ENCODE results near the gene C9orf152.

DNA sequence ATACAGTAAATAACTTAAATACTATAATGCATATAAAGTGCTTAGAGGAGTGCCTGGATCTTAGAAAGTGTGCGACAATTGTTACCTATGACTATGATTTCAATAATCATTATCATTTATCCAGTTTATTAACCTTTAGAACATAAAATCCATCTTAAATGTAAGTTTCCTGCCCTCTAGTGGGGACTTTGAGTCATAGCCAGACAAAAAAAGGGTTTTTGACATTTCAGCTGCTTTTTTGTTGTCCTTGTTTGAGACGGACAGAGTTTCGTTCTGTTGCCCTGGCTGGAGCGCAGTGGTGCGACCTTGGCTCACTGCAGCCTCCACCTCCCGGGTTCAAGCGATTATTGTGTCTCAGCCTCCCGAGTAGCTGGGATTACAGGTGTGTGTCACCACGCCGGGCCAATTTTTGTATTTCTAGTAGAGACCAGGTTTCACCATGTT is 9.7 kb upstream of the C9orf152 start:
- TF ChIP-seq, protein P1, sequence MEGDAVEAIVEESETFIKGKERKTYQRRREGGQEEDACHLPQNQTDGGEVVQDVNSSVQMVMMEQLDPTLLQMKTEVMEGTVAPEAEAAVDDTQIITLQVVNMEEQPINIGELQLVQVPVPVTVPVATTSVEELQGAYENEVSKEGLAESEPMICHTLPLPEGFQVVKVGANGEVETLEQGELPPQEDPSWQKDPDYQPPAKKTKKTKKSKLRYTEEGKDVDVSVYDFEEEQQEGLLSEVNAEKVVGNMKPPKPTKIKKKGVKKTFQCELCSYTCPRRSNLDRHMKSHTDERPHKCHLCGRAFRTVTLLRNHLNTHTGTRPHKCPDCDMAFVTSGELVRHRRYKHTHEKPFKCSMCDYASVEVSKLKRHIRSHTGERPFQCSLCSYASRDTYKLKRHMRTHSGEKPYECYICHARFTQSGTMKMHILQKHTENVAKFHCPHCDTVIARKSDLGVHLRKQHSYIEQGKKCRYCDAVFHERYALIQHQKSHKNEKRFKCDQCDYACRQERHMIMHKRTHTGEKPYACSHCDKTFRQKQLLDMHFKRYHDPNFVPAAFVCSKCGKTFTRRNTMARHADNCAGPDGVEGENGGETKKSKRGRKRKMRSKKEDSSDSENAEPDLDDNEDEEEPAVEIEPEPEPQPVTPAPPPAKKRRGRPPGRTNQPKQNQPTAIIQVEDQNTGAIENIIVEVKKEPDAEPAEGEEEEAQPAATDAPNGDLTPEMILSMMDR (IDR thresholded peaks at IDR 0.05; ENCODE audit: poor library complexity, severe bottlenecking): peak; percentile 82
- TF ChIP-seq RAD21 (conservative IDR thresholded peaks at IDR 0.05) (peak; percentile 73), MXI1 (conservative IDR thresholded peaks at IDR 0.05; ENCODE audit: poor library complexity, severe bottlenecking) (no peak), EP300 (conservative IDR thresholded peaks at IDR 0.05; ENCODE audit: poor library complexity, severe bottlenecking) (no peak), POLR2AphosphoS5 (IDR thresholded peaks at IDR 0.05) (no peak), EZH2 (IDR thresholded peaks at IDR 0.05; ENCODE audit: borderline replicate concordance, insufficient read depth, low read length, poor library complexity, severe bottlenecking) (no peak)
